ENCODE data around the gene LAPTM4A. TPM values are rescaled to one million over a fixed set of nuclear protein-coding genes. Genes with fewer than 3 reads are reported as not detected.

LAPTM4A gene
- total RNA-seq, 4 donors from 2014 or later: 126 to 309 (median 263) TPM

GRCh38 chr2:20072436-20073158 lies 21.2 kb upstream of the LAPTM4A start:
- no peak for TF ChIP-seq CTCF (IDR thresholded peaks at IDR 0.05; ENCODE audit: low read depth)

- no peak for TF ChIP-seq CTCF (IDR thresholded peaks at IDR 0.05; ENCODE audit: low read depth)
These were observed 20.3 kb upstream of the LAPTM4A start for GRCh38 chr2:20071397-20072383.

- TF ChIP-seq CTCF (IDR thresholded peaks at IDR 0.05; ENCODE audit: low read depth): no peak
These were observed 18.3 kb upstream of the LAPTM4A start for GRCh38 chr2:20069756-20070155.

- no peak for TF ChIP-seq CTCF (IDR thresholded peaks at IDR 0.05; ENCODE audit: low read depth)
These were observed 16.7 kb upstream of the LAPTM4A start for GRCh38 chr2:20067992-20068584.

GRCh38 chr2:20065885-20066602 lies 14.6 kb upstream of the LAPTM4A start:
- no peak for TF ChIP-seq CTCF (IDR thresholded peaks at IDR 0.05; ENCODE audit: low read depth)

- no peak for TF ChIP-seq CTCF (IDR thresholded peaks at IDR 0.05; ENCODE audit: low read depth)
These were observed 13.4 kb upstream of the LAPTM4A start for GRCh38 chr2:20064841-20065240.
